Activated CD4-positive, alpha-beta memory T cell treated with anti-CD3 and anti-CD28 coated beads for 36 hours (primary cell): ENCODE results near the gene CTNNA2. TPM values are rescaled to one million over a fixed set of nuclear protein-coding genes. Genes with fewer than 3 reads are reported as not detected.

Experiments
- CTCF ChIA-PET: fragments of 350-600 bp; sonication (Branson Sonifier 250); formaldehyde crosslinking; loops from one replicate; lab custom pipeline; 2021; ENCODE audit warnings: antibody characterized with exemption, inconsistent platforms; lab: Charles Lee
- POLR2A ChIA-PET: fragments of 350-600 bp; sonication (Branson Sonifier 250); formaldehyde crosslinking; loops from one replicate; lab custom pipeline; 2021; ENCODE audit warnings: antibody characterized with exemption; lab: Charles Lee
- DNase-seq: peaks from one replicate; pipeline ENCODE4 v3.0.0-alpha.2; 2020
- H3K27ac Mint-ChIP-seq: one replicate; pipeline ENCODE4 v1.8.0; 2021; ENCODE audit warnings: mixed read lengths
- H3K27me3 Mint-ChIP-seq: one replicate; pipeline ENCODE4 v1.8.0; 2021; ENCODE audit warnings: mixed read lengths
- H3K36me3 Mint-ChIP-seq: one replicate; pipeline ENCODE4 v1.8.0; 2021; ENCODE audit warnings: mixed read lengths
- H3K4me1 Mint-ChIP-seq: one replicate; pipeline ENCODE4 v1.8.0; 2021; ENCODE audit warnings: low read depth, mixed read lengths
- H3K4me3 Mint-ChIP-seq: one replicate; pipeline ENCODE4 v1.8.0; 2021; ENCODE audit warnings: mild to moderate bottlenecking, mixed read lengths
- H3K9me3 Mint-ChIP-seq: one replicate; pipeline ENCODE4 v1.8.0; 2021; ENCODE audit warnings: mixed read lengths
- intact Hi-C: fragments of 100-400 bp; cut with micrococcal nuclease; formaldehyde crosslinking; loops from one replicate; pipeline ENCODE4 v1.15.1; 2023
- total RNA-seq, 2 experiments: library from RNA; stranded (reverse); gene quantifications; one replicate each; pipeline ENCODE4 v1.2.3, GENCODE V29; 2021

Gene CTNNA2
- total RNA-seq, 2 experiments from 2014 or later: not detected

- no peak for DNase-seq
- no peaks in the 10 kb centered on the region for H3K4me1 Mint-ChIP-seq
- CTCF ChIA-PET: no interaction called here
- POLR2A ChIA-PET: no interaction called here
- no peaks in the 10 kb centered on the region for H3K27me3 Mint-ChIP-seq
- peaks cover 5% of the 10 kb centered on the region for H3K9me3 Mint-ChIP-seq
- intact Hi-C loops: no loop called here
- no peak overlapping the region for H3K4me3 Mint-ChIP-seq
- H3K36me3 Mint-ChIP-seq: no peaks in the 10 kb centered on the region
- H3K27ac Mint-ChIP-seq: no peak overlapping the region
Observed at GRCh38 chr2:80292474-80292873, 779.6 kb downstream of the CTNNA2 start.

- H3K36me3 Mint-ChIP-seq: no peaks in the 10 kb centered on the region
- no peaks in the 10 kb centered on the region for H3K27me3 Mint-ChIP-seq
- no peak for DNase-seq
- intact Hi-C loops: no loop called here
- peaks cover 5% of the 10 kb centered on the region for H3K9me3 Mint-ChIP-seq
- POLR2A ChIA-PET: no interaction called here
- no peak overlapping the region for H3K4me3 Mint-ChIP-seq
- H3K4me1 Mint-ChIP-seq: no peaks in the 10 kb centered on the region
- CTCF ChIA-PET: no interaction called here
- H3K27ac Mint-ChIP-seq: no peak overlapping the region
Observed at GRCh38 chr2:80293039-80293438, 780.2 kb downstream of the CTNNA2 start.

GRCh38 chr2:80298954-80299353 lies 786.1 kb downstream of the CTNNA2 start:
- Mint-ChIP-seq H3K4me3 (no peak overlapping the region), H3K36me3 (no peaks in the 10 kb centered on the region), H3K27ac (no peak overlapping the region), H3K4me1 (no peaks in the 10 kb centered on the region), H3K9me3 (peaks cover 2% of the 10 kb centered on the region), H3K27me3 (peaks cover 19% of the 10 kb centered on the region)
- ChIA-PET POLR2A (no interaction called here), CTCF (no interaction called here)
- intact Hi-C loops: no loop called here
- DNase-seq: no peak

- Mint-ChIP-seq H3K27me3 (peaks cover 19% of the 10 kb centered on the region), H3K4me3 (no peak overlapping the region), H3K27ac (no peak overlapping the region), H3K36me3 (no peaks in the 10 kb centered on the region), H3K9me3 (peaks cover 2% of the 10 kb centered on the region), H3K4me1 (no peaks in the 10 kb centered on the region)
- ChIA-PET CTCF (no interaction called here), POLR2A (no interaction called here)
- no peak for DNase-seq
- intact Hi-C loops: no loop called here
Observed at GRCh38 chr2:80299661-80300060, 786.8 kb downstream of the CTNNA2 start.

- no peak for DNase-seq
- ChIA-PET CTCF (no interaction called here), POLR2A (no interaction called here)
- intact Hi-C loops: no loop called here
- Mint-ChIP-seq H3K27ac (no peak overlapping the region), H3K36me3 (no peaks in the 10 kb centered on the region), H3K4me3 (no peak overlapping the region), H3K9me3 (peaks cover 2% of the 10 kb centered on the region), H3K4me1 (no peaks in the 10 kb centered on the region), H3K27me3 (peaks cover 24% of the 10 kb centered on the region)
Observed at GRCh38 chr2:80300346-80300745, 787.5 kb downstream of the CTNNA2 start.

- Mint-ChIP-seq H3K4me1 (no peaks in the 10 kb centered on the region), H3K9me3 (peaks cover 2% of the 10 kb centered on the region), H3K27ac (no peak overlapping the region), H3K4me3 (no peak overlapping the region), H3K27me3 (peaks cover 24% of the 10 kb centered on the region), H3K36me3 (no peaks in the 10 kb centered on the region)
- ChIA-PET POLR2A (no interaction called here), CTCF (no interaction called here)
- intact Hi-C loops: no loop called here
- DNase-seq: no peak
Observed at GRCh38 chr2:80300954-80301353, 788.1 kb downstream of the CTNNA2 start.

- POLR2A ChIA-PET: no interaction called here
- CTCF ChIA-PET: no interaction called here
- H3K27me3 Mint-ChIP-seq: peaks cover 24% of the 10 kb centered on the region
- no peaks in the 10 kb centered on the region for H3K36me3 Mint-ChIP-seq
- intact Hi-C loops: no loop called here
- no peak overlapping the region for H3K27ac Mint-ChIP-seq
- no peak overlapping the region for H3K4me3 Mint-ChIP-seq
- H3K9me3 Mint-ChIP-seq: peaks cover 2% of the 10 kb centered on the region
- H3K4me1 Mint-ChIP-seq: no peaks in the 10 kb centered on the region
- no peak for DNase-seq
Observed at GRCh38 chr2:80302001-80302313, 789.1 kb downstream of the CTNNA2 start.

- H3K27ac Mint-ChIP-seq: no peak overlapping the region
Observed at GRCh38 chr2:80302314-80303005, 789.6 kb downstream of the CTNNA2 start.

GRCh38 chr2:80303006-80303908 lies 790.4 kb downstream of the CTNNA2 start:
- no peak for DNase-seq
- Mint-ChIP-seq H3K4me1 (no peaks in the 10 kb centered on the region), H3K27ac (no peak overlapping the region), H3K4me3 (no peak overlapping the region), H3K9me3 (peaks cover 2% of the 10 kb centered on the region), H3K36me3 (no peaks in the 10 kb centered on the region), H3K27me3 (peaks cover 24% of the 10 kb centered on the region)
- ChIA-PET CTCF (no interaction called here), POLR2A (no interaction called here)
- intact Hi-C loops: no loop called here

More at GRCh38 chr2:80302314-80303005, 789.6 kb downstream of the CTNNA2 start:
- H3K4me3 Mint-ChIP-seq: no peak overlapping the region
- POLR2A ChIA-PET: no interaction called here
- no peak for DNase-seq
- H3K27me3 Mint-ChIP-seq: peaks cover 24% of the 10 kb centered on the region
- intact Hi-C loops: no loop called here
- H3K4me1 Mint-ChIP-seq: no peaks in the 10 kb centered on the region
- no peaks in the 10 kb centered on the region for H3K36me3 Mint-ChIP-seq
- CTCF ChIA-PET: no interaction called here
- peaks cover 2% of the 10 kb centered on the region for H3K9me3 Mint-ChIP-seq

GRCh38 chr2:80303909-80304837 lies 791.3 kb downstream of the CTNNA2 start, which contains the start of gene LRRTM1:
Gene LRRTM1, minus strand, starts transcription at chr2:80304752. Its CDS starts 933 bp downstream, at chr2:80303819.
- Mint-ChIP-seq H3K36me3 (no peaks in the 10 kb centered on the region), H3K9me3 (peaks cover 2% of the 10 kb centered on the region), H3K4me3 (no peak within 1 kb of the TSS), H3K27ac (no peak within 1 kb of the TSS), H3K27me3 (peaks cover 24% of the 10 kb centered on the region), H3K4me1 (no peaks in the 10 kb centered on the region)
- POLR2A ChIA-PET: no interaction called here
- DNase-seq: no peak
- intact Hi-C loops: no loop called here
- CTCF ChIA-PET: no interaction called here

- CTCF ChIA-PET: no interaction called here
- Mint-ChIP-seq H3K27ac (no peak overlapping the region), H3K4me1 (no peaks in the 10 kb centered on the region), H3K9me3 (no peaks in the 10 kb centered on the region), H3K27me3 (no peaks in the 10 kb centered on the region), H3K36me3 (no peaks in the 10 kb centered on the region), H3K4me3 (no peak overlapping the region)
- POLR2A ChIA-PET: no interaction called here
- intact Hi-C loops: no loop called here
- no peak for DNase-seq
Observed at GRCh38 chr2:80311304-80311703, 798.5 kb downstream of the CTNNA2 start.

- no peaks in the 10 kb centered on the region for H3K36me3 Mint-ChIP-seq
- POLR2A ChIA-PET: no interaction called here
- intact Hi-C loops: no loop called here
- no peaks in the 10 kb centered on the region for H3K4me1 Mint-ChIP-seq
- H3K27ac Mint-ChIP-seq: no peak overlapping the region
- CTCF ChIA-PET: no interaction called here
- no peaks in the 10 kb centered on the region for H3K27me3 Mint-ChIP-seq
- no peaks in the 10 kb centered on the region for H3K9me3 Mint-ChIP-seq
- no peak overlapping the region for H3K4me3 Mint-ChIP-seq
- DNase-seq: no peak
Observed at GRCh38 chr2:80312282-80312839, 799.5 kb downstream of the CTNNA2 start.
